BE2C (cell line): ENCODE results near the gene PIEZO1.
"Not testable (repeated sequence)": the region's sequence is repeated elsewhere in the genome, so short reads cannot be mapped to it uniquely, and the experiment has no call there.

ENCODE experiments used
- DNase-seq: peaks from one replicate; pipeline ENCODE4 v3.0.0-alpha.2; 2020
- H3K27me3 ChIP-seq: fragments of 250-450 bp; sonication (Bioruptor Pico); 2 replicates; pipeline ENCODE4 v1.5.1; 2020; ENCODE audit warnings: mild to moderate bottlenecking
- H3K36me3 ChIP-seq: fragments of 250-450 bp; sonication (Bioruptor Pico); 2 replicates; pipeline ENCODE4 v1.5.1; 2020; ENCODE audit warnings: mild to moderate bottlenecking
- H3K4me1 ChIP-seq: fragments of 250-450 bp; sonication (Bioruptor Pico); 2 replicates; pipeline ENCODE4 v1.5.1; 2020
- H3K4me3 ChIP-seq: 2 replicates; pipeline ENCODE4 v1.5.1; 2011; ENCODE audit warnings: low read depth, low read length
- H3K9me3 ChIP-seq: fragments of 250-450 bp; sonication (Bioruptor Pico); 2 replicates; pipeline ENCODE4 v1.5.1; 2020
- TF ChIP-seq, protein P1 (sequence below): IDR thresholded peaks from 2 replicates; pipeline ENCODE4 v1.5.1; 2012; ENCODE audit warnings: mild to moderate bottlenecking, low read depth, low read length

Gene PIEZO1

DNA sequence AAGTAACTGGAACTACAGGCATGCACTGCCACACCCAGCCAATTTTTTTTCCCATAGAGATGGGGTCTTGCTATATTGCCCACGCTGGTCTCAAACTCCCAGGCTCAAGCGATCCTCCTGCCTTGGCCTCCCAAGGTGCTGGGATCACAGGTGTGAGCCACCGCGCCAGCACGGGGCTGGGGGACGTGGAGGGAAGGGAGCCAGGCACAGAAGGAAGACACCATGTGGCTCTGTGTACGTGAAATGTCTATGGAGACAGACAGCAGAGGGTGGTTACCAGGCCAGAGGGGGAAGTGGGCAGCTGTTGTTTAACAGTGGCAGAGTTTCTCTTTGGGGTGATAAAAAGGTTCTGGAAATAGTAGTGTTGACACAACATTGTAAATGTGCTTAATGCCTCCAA lies 4.6 kb upstream of the PIEZO1 start:
- no peaks in the 10 kb centered on the region for H3K4me1 ChIP-seq
- peaks cover 28% of the 10 kb centered on the region for H3K27me3 ChIP-seq
- H3K9me3 ChIP-seq, result no peaks in the 10 kb centered on the region
- TF ChIP-seq, protein P1, sequence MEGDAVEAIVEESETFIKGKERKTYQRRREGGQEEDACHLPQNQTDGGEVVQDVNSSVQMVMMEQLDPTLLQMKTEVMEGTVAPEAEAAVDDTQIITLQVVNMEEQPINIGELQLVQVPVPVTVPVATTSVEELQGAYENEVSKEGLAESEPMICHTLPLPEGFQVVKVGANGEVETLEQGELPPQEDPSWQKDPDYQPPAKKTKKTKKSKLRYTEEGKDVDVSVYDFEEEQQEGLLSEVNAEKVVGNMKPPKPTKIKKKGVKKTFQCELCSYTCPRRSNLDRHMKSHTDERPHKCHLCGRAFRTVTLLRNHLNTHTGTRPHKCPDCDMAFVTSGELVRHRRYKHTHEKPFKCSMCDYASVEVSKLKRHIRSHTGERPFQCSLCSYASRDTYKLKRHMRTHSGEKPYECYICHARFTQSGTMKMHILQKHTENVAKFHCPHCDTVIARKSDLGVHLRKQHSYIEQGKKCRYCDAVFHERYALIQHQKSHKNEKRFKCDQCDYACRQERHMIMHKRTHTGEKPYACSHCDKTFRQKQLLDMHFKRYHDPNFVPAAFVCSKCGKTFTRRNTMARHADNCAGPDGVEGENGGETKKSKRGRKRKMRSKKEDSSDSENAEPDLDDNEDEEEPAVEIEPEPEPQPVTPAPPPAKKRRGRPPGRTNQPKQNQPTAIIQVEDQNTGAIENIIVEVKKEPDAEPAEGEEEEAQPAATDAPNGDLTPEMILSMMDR, result no peak
- no peak overlapping the region for H3K4me3 ChIP-seq
- no peak for DNase-seq
- H3K36me3 ChIP-seq, result no peaks in the 10 kb centered on the region

DNA sequence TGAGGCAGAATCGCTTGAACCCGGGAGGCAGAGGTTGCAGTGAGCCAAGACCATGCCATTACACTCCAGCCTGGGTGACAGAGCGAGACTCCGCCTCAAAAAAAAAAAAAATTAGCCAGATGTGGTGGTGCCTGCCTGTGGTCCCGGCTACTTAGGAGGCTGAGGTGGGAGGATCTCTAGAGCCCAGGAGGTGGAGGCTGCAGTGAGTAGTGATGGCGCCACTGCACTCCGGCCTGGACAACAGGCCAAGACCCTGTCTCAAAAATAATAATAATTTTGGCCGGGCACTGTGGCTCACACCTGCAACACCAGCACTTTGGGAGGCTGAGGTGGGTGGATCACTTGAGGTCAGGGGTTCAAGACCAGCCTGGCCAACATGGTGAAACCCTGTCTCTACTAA lies 3.7 kb upstream of the PIEZO1 start:
- not testable (repeated sequence) for DNase-seq, H3K4me3 ChIP-seq, H3K36me3 ChIP-seq, H3K9me3 ChIP-seq, H3K4me1 ChIP-seq
- H3K27me3 ChIP-seq, result peaks cover 37% of the 10 kb centered on the region

- no peaks in the 10 kb centered on the region for H3K9me3 ChIP-seq
- H3K36me3 ChIP-seq, result no peaks in the 10 kb centered on the region
- no peak for DNase-seq
- peaks cover 39% of the 10 kb centered on the region for H3K27me3 ChIP-seq
- no peak overlapping the region for H3K4me3 ChIP-seq
- TF ChIP-seq, protein P1, result no peak
- H3K4me1 ChIP-seq, result no peaks in the 10 kb centered on the region
Measured at GRCh38 chr16:88787579-88788314, 2.7 kb upstream of the PIEZO1 start.

DNA sequence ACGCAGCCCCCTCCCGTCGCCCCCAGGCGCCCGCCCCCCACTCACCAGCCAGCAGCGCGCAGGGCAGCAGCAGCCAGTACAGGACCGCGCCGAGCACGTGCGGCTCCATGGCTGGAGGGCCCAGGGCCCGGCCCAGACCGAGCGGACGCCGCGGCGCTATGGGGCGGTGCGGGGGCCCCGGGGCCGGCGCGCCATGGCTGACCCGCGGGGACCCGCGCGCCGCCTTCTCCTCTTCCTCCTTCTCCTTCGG lies 239 bp downstream of the PIEZO1 start:
- Histone ChIP-seq H3K4me1 (no peaks in the 10 kb centered on the region), H3K9me3 (no peaks in the 10 kb centered on the region), H3K36me3 (no peaks in the 10 kb centered on the region), H3K4me3 (no peak overlapping the region), H3K27me3 (peaks cover 36% of the 10 kb centered on the region)
- no peak for DNase-seq
- TF ChIP-seq, protein P1, result no peak

DNA sequence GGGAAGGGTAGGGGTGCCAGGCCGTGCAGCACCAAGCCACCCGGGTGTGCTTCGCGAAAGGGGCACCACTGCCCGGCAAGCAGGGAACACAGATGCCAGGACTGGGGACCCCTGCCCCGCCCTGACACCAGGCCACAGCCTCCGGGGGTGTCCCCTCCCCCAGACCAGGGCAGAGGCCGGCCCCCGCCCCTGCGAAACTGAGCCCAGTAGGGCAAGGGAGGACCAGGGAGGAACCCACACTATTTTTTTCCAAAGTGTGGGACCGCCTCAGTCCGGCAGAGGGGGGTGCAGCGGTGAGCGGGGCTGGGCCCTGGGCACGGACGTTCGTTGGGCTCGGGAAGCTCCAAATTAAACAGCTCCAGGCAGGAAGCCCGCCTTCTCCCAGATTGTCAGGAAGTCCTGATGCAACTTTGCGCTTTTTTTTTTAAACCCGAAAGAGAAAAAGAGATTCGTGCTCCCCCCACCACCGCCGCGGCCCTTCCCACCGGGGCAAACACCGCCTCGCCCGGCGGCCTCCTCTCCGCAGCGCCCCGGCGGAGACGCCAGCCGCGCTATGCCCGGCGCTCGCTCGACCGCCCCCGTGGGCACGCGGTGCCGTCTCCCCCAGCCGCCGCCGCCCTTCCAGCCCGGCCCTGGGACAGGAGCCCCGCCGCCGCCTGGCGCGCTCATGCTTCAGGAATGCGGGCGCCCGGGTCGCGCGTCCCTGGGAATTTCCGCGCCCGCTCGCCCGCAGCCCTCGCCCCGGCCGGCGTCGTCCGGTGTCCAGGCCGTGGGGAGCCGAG lies 755 bp downstream of the PIEZO1 start:
- TF ChIP-seq, protein P1, result no peak
- H3K36me3 ChIP-seq, result no peaks in the 10 kb centered on the region
- no peaks in the 10 kb centered on the region for H3K9me3 ChIP-seq
- H3K4me3 ChIP-seq, result no peak overlapping the region
- peaks cover 33% of the 10 kb centered on the region for H3K27me3 ChIP-seq
- peak; percentile 33 for DNase-seq
- H3K4me1 ChIP-seq, result peaks cover 2% of the 10 kb centered on the region; the same call in 1 of the 2 replicates

- no peaks in the 10 kb centered on the region for H3K9me3 ChIP-seq
- H3K4me1 ChIP-seq, result peaks cover 2% of the 10 kb centered on the region; the same call in 1 of the 2 replicates
- TF ChIP-seq, protein P1, result no peak
- H3K4me3 ChIP-seq, result no peak overlapping the region
- no peaks in the 10 kb centered on the region for H3K36me3 ChIP-seq
- peaks cover 33% of the 10 kb centered on the region for H3K27me3 ChIP-seq
- DNase-seq, result no peak
Measured at GRCh38 chr16:88783391-88784073, 1.5 kb downstream of the PIEZO1 start.
